GM18951 (cell line): ENCODE data around the gene DBX1.

ENCODE experiments used
- POLR2A ChIP-seq: IDR thresholded peaks from 4 replicates; pipeline ENCODE4 v1.6.1; 2011; ENCODE audit warnings: mild to moderate bottlenecking; ENCODE audit not compliant: insufficient read length, insufficient read depth; ENCODE audit errors: extremely low read depth
- in situ Hi-C: fragments of 300-500 bp; cut with MboI; formaldehyde crosslinking; loops from one replicate; pipeline ENCODE4 v1.12.0; 2022; ENCODE audit warnings: low sequenced_read_pairs, mixed read lengths, inconsistent platforms; ENCODE audit not compliant: unreplicated experiment

The DBX1 gene

GRCh38 chr11:20178976-20179375, 18.7 kb upstream of the DBX1 start:
- in situ Hi-C loops: no loop called here

GRCh38 chr11:20177136-20177535, 16.9 kb upstream of the DBX1 start:
- no peak for TF ChIP-seq POLR2A
- in situ Hi-C loops: no loop called here

More at GRCh38 chr11:20178976-20179375, 18.7 kb upstream of the DBX1 start:
- no peak for TF ChIP-seq POLR2A

DNA sequence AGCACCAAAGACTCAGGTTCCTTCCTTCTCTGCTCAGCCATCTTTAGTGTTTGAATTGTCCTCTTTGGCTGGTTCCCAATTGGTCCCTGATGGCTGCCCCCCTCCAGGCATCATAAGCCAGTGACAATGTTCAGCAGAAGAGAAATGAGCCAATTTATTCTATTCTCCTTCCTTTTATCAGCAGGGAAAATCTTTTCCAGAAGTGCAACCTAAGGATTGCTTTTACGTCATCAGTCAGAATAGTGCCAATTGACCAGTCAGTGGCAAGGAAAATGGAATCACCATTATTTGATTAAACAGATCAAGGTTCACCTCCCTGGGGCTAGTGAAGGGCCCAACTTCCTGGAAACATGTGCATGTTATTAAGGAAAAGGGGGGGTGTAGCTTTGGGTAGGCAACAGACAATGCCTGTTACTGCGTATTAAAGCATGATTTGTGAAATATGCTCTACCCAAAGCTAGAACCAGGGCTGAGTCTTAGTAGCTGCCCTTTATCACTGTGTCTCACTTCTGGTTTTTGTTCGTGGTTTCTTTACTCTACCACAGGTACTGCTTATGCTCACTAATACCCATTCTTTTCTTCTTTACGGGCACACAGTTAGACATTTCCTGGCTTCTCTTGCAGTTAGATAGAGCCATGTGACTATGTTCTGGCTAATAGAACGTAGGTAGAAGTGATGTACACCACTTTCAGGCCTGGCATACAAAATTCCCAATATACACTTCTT, 12.6 kb upstream of the DBX1 start:
- no peak for TF ChIP-seq POLR2A
- in situ Hi-C loops: no loop called here

- no peak for TF ChIP-seq POLR2A
- in situ Hi-C loops: no loop called here
Measured at GRCh38 chr11:20163783-20164481, 3.7 kb upstream of the DBX1 start.

GRCh38 chr11:20162824-20163782, 2.8 kb upstream of the DBX1 start:
- in situ Hi-C loops: no loop called here
- no peak for TF ChIP-seq POLR2A

GRCh38 chr11:20161923-20162744, 1.9 kb upstream of the DBX1 start:
- TF ChIP-seq POLR2A: no peak
- in situ Hi-C loops: no loop called here

GRCh38 chr11:20161230-20161918, 1.1 kb upstream of the DBX1 start:
- TF ChIP-seq POLR2A: no peak
- in situ Hi-C loops: no loop called here

GRCh38 chr11:20159466-20160381, 551 bp downstream of the DBX1 start:
- TF ChIP-seq POLR2A: no peak
- in situ Hi-C loops: no loop called here

GRCh38 chr11:20158597-20159257, 1.5 kb downstream of the DBX1 start:
- in situ Hi-C loops: no loop called here
- TF ChIP-seq POLR2A: no peak

GRCh38 chr11:20157728-20158127, 2.5 kb downstream of the DBX1 start:
- no peak for TF ChIP-seq POLR2A
- in situ Hi-C loops: no loop called here

DNA sequence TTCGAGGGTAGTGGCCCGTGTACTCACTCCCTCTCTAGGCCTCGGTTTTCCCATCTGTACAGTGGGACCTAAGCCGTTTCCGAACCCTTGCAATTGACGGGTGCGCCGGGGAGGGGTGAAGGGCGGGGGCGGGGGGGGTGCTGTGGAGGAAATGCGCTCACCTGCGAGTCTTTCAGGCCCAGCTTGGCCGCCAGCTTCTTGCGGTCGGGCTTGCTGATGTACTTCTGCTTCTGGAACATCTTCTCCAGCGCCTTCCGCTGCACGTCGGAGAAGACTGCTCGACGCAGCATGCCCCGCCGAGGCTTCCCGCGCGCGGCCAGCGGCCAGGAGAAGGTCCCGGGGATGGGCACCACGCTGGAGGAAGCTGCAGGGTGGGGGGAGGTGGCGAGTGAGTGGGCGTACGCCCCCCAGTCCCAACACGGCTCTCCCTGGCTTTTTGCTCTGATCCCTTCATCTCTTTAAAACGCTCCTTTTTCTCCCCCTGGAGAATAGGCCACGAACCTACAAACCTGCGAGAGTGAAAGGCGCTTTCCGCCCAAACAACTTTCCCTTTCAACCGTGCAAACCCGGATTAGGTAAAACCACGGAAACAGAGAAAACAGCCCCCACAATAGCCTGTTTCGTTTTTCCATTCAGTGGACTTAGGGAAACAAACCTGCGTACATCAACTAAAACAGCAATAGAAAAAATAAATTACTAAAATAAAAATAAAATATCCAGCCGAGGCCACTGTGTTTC, 3.2 kb downstream of the DBX1 start:
- in situ Hi-C loops: no loop called here
- TF ChIP-seq POLR2A: no peak
